ENCODE measurements around the gene FOSB. TPM values are rescaled to one million over a fixed set of nuclear protein-coding genes. Genes with fewer than 3 reads are reported as not detected.

FOSB gene
- polyA plus RNA-seq, 2 of the 4 experiments (the other 2 are of a cell fraction), result 0.57 to 48.8 TPM

- TF ChIP-seq FOSB (CRISPR knock-in tag; IDR thresholded peaks at IDR 0.05) (peak; percentile 82; the same call in 1 of the 2 replicates), NFE2L2 (conservative IDR thresholded peaks at IDR 0.05; ENCODE audit: low read length) (no peak), ZSCAN20 (CRISPR knock-in tag; IDR thresholded peaks at IDR 0.05) (0 out of 2 replicates have a peak, but pooled peaks have one; percentile 53), PHF8 (IDR thresholded peaks at IDR 0.05; ENCODE audit: borderline replicate concordance, low read depth) (peak; percentile 55; the same call in 1 of the 2 replicates), E2F6 (IDR thresholded peaks at IDR 0.05; ENCODE audit: borderline replicate concordance, low read depth) (0 out of 2 replicates have a peak, but pooled peaks have one; percentile 10), MYC (IDR thresholded peaks at IDR 0.05; ENCODE audit: borderline replicate concordance, low read length) (peak; percentile 73; the same call in 1 of the 2 replicates), MAZ (IDR thresholded peaks at IDR 0.05; ENCODE audit: borderline replicate concordance, low read depth, low read length) (peak; percentile 93; the same call in 1 of the 2 replicates), RNF2 (IDR thresholded peaks at IDR 0.05; ENCODE audit: borderline replicate concordance, low read depth) (no peak), ZC3H11A (IDR thresholded peaks at IDR 0.05) (0 out of 2 replicates have a peak, but pooled peaks have one; percentile 18), CEBPB (IDR thresholded peaks at IDR 0.05) (no peak), POLR2A (IDR thresholded peaks at IDR 0.05; ENCODE audit: low read length) (peak; percentile 78), CTCF (IDR thresholded peaks at IDR 0.05) (peak; percentile 81), MAX (IDR thresholded peaks at IDR 0.05) (peak; percentile 82), TP53 (CRISPR knock-in tag; IDR thresholded peaks at IDR 0.05) (peak; percentile 66; the same call in 1 of the 2 replicates), MAFK (IDR thresholded peaks at IDR 0.05; ENCODE audit: partially characterized antibody) (no peak), KDM5A (IDR thresholded peaks at IDR 0.05) (no peak), CHD4 (IDR thresholded peaks at IDR 0.05; ENCODE audit: borderline replicate concordance) (no peak), EP300 (IDR thresholded peaks at IDR 0.05) (peak; percentile 17 to 30; a peak in 1 of 5 replicates), HDAC2 (IDR thresholded peaks at IDR 0.05) (no peak), HOXB5 (CRISPR knock-in tag; IDR thresholded peaks at IDR 0.05) (peak; percentile 92), CHD2 (IDR thresholded peaks at IDR 0.05; ENCODE audit: low read length, partially characterized antibody) (no peak), HEYL (CRISPR knock-in tag; IDR thresholded peaks at IDR 0.05) (peak; percentile 82), FOSL2 (IDR thresholded peaks at IDR 0.05) (0 out of 2 replicates have a peak, but pooled peaks have one; percentile 40), FOSL2 (CRISPR knock-in tag; IDR thresholded peaks at IDR 0.05) (peak; percentile 83), HMGXB4 (CRISPR knock-in tag; IDR thresholded peaks at IDR 0.05; ENCODE audit: borderline replicate concordance) (0 out of 2 replicates have a peak, but pooled peaks have one; percentile 62), PBX3 (IDR thresholded peaks at IDR 0.05) (no peak), SMC3 (IDR thresholded peaks at IDR 0.05) (peak; percentile 55), HOXA7 (CRISPR knock-in tag; IDR thresholded peaks at IDR 0.05) (peak; percentile 81; the same call in 1 of the 2 replicates), NPAS2 (CRISPR knock-in tag; IDR thresholded peaks at IDR 0.05; ENCODE audit: borderline replicate concordance) (no peak), HES2 (IDR thresholded peaks at IDR 0.05) (no peak), TFCP2L1 (CRISPR knock-in tag; IDR thresholded peaks at IDR 0.05) (no peak; the same call in 1 of the 2 replicates), RARB (CRISPR knock-in tag; IDR thresholded peaks at IDR 0.05) (0 out of 2 replicates have a peak, but pooled peaks have one; percentile 54), EHF (CRISPR knock-in tag; IDR thresholded peaks at IDR 0.05) (peak; percentile 96)
Measured at GRCh38 chr19:45506246-45506988, 38.6 kb downstream of the FOSB start (continued).
